Keratinocyte (primary cell): ENCODE data around the gene C4orf51.

Experiments used
- CTCF ChIP-seq, 3 experiments: IDR thresholded peaks in 1 of 3; conservative IDR thresholded peaks in 1 of 3; optimal IDR thresholded peaks in 1 of 3; 2 replicates in 2 of 3; 3 replicates in 1 of 3; pipeline versions ENCODE3 to v1.5.1; 2011; ENCODE audit warnings: low read length in 3 of 3, mild to moderate bottlenecking in 3 of 3, moderate library complexity in 2 of 3, control low read depth in 1 of 3, inconsistent platforms in 1 of 3; ENCODE audit not compliant: insufficient read depth in 2 of 3; ENCODE audit errors: extremely low read depth in 1 of 3
- EZH2 ChIP-seq: IDR thresholded peaks from one replicate; pipeline ENCODE4 v1.6.1; 2012; ENCODE audit warnings: inconsistent platforms, mild to moderate bottlenecking, low read length, moderate library complexity

GRCh38 chr4:145665773-145666172, 14.2 kb upstream of the C4orf51 start:
- TF ChIP-seq CTCF (optimal IDR thresholded peaks at IDR 0.05 in 1 of 3, IDR thresholded peaks at IDR 0.05 in 1 of 3, conservative IDR thresholded peaks at IDR 0.05 in 1 of 3; ENCODE audit: extremely low read depth in 1 of 3, insufficient read depth in 2 of 3, low read length in 3 of 3) (no peak), EZH2 (no peak)
